Activated naive CD8-positive, alpha-beta T cell treated with anti-CD3 and anti-CD28 coated beads, Interleukin-2, amount 10 ng/mL, durations not matched to agents 7 days and 5 days (primary cell): ENCODE measurements around the gene EPS8. TPM values are rescaled to one million over a fixed set of nuclear protein-coding genes. Genes with fewer than 3 reads are reported as not detected.

Source experiments
- ATAC-seq: fragments of 150-1000 bp; cut with Tn5 transposase; one replicate; pipeline ENCODE4 v1.10.0; 2021; ENCODE audit warnings: low read depth, moderate library complexity
- POLR2A ChIA-PET: fragments of 350-600 bp; sonication (Branson Sonifier 250); formaldehyde crosslinking; loops from one replicate; lab custom pipeline; 2021; ENCODE audit warnings: antibody characterized with exemption; lab: Charles Lee
- DNase-seq: peaks from one replicate; pipeline ENCODE4 v3.0.0; 2021
- H3K27ac Mint-ChIP-seq: one replicate; pipeline ENCODE4 v1.8.0; 2022; ENCODE audit warnings: mild to moderate bottlenecking, mixed read lengths
- H3K27me3 Mint-ChIP-seq: one replicate; pipeline ENCODE4 v1.8.0; 2022; ENCODE audit warnings: mild to moderate bottlenecking, moderate library complexity, mixed read lengths
- H3K36me3 Mint-ChIP-seq: one replicate; pipeline ENCODE4 v1.8.0; 2021; ENCODE audit warnings: mild to moderate bottlenecking, mixed read lengths
- H3K4me1 Mint-ChIP-seq: one replicate; pipeline ENCODE4 v1.8.0; 2021; ENCODE audit warnings: mixed read lengths
- H3K4me3 Mint-ChIP-seq: one replicate; pipeline ENCODE4 v1.8.0; 2022; ENCODE audit warnings: mild to moderate bottlenecking, moderate library complexity, mixed read lengths
- H3K9me3 Mint-ChIP-seq: one replicate; pipeline ENCODE4 v1.8.0; 2021; ENCODE audit warnings: mixed read lengths
- total RNA-seq, 2 experiments: library from RNA; stranded (reverse); gene quantifications; one replicate each; pipeline ENCODE4 v1.2.3, GENCODE V29; 2021

Gene EPS8
- total RNA-seq, 2 experiments from 2014 or later: 1.6 to 3.4 TPM

DNA sequence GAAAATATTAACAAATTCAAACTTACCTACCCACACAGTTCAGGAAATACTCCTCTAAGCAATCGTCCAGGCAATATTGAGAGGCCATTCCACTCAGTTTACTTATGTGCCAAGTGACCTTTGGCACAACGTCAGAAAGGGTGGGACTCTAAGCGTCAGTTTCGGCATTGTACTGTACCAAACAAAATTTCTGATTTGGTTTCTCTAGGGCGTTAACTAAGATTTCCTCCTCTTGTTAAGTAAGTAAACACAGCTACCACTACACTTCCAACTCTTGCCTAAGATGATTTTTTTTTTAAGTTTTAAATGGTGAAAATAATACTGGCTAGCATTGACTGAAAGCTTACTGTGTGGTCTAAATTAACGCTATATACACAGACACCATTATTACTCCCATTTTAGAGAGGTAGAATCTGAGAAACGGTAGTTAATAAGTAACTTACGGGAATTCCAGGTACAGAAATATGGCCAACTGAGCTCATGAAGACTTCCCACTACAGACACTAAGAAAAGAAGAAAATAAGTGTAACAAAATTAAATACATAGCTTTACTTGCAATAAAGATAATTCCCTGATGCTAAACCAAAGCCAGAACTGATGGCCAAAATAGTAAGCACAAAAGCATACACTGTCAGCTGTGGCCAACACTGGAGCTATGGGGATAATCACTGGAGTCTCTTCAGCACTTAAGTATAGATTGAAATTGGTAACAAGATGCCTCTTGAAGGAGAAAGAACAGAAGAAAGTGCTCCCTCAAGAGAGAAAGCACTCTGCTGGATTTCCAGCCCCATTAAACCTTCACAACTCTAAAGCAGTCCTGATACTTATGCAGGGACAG, 76.1 kb downstream of the EPS8 start:
- POLR2A ChIA-PET: no interaction called here

DNA sequence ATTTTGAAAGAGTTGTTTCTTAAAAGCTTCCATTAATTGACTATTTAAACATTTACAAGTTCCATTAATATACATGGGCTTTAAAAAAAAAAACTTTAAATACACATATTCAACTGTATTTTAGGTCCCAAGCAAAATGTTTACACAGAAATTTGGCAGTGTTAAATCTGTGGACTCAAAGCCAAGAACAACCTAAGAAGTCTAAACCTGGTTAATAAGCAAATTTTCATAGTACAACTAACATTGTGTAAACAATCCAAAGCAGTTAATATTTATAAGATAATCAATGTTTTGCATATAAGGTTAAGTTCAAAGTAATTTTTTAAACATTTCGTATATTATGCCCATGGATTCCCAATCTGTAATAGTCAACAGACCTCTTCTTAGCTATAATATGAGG, 77.0 kb downstream of the EPS8 start:
- ATAC-seq (no peak), DNase-seq (no peak)
- H3K27ac Mint-ChIP-seq: no peak overlapping the region
- no peak overlapping the region for H3K4me3 Mint-ChIP-seq
- H3K27me3 Mint-ChIP-seq: peaks cover 10% of the 10 kb centered on the region
- H3K9me3 Mint-ChIP-seq: no peaks in the 10 kb centered on the region
- H3K4me1 Mint-ChIP-seq: peaks cover 7% of the 10 kb centered on the region
- POLR2A ChIA-PET: no interaction called here
- no peaks in the 10 kb centered on the region for H3K36me3 Mint-ChIP-seq

More for the DNA sequence above, 76.1 kb downstream of the EPS8 start:
- Mint-ChIP-seq H3K27me3 (peaks cover 10% of the 10 kb centered on the region), H3K4me1 (peaks cover 7% of the 10 kb centered on the region), H3K36me3 (no peaks in the 10 kb centered on the region), H3K27ac (no peak overlapping the region), H3K9me3 (no peaks in the 10 kb centered on the region), H3K4me3 (no peak overlapping the region)
- no peak for DNase-seq
- ATAC-seq: no peak

DNA sequence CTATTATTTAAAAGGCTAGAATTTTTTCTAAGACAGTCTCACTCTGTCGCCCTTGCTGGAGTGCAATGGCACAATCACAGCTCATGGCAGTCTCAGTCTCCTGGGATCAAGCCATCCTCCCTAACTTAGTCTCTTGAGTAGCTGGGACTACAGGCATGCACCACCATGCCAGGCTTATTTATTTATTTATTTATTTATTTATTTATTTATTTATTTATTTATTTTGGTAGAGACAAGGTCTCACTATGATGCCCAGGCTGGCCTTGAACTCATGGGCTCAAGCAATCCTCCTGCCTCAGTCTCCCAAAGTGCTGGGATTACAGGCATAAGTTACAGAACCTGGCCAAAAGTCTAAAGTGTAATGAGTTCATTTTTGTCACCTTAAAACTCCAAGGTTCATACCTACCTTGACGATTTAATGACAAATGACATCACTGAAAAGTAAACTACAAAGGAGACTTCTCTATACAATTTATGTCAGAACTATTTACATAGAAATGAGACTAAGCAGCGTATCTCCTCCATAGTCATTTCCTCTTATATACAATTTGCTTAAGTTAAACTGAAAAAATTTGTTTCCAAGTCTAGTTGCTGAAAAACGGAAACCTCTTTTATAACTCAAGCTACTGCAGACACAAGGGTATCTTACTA, 78.2 kb downstream of the EPS8 start:
- no peak for ATAC-seq
- DNase-seq: no peak
- Mint-ChIP-seq H3K27ac (no peak overlapping the region), H3K9me3 (no peaks in the 10 kb centered on the region), H3K36me3 (no peaks in the 10 kb centered on the region), H3K27me3 (peaks cover 10% of the 10 kb centered on the region), H3K4me1 (peaks cover 7% of the 10 kb centered on the region), H3K4me3 (no peak overlapping the region)
- POLR2A ChIA-PET: no interaction called here

DNA sequence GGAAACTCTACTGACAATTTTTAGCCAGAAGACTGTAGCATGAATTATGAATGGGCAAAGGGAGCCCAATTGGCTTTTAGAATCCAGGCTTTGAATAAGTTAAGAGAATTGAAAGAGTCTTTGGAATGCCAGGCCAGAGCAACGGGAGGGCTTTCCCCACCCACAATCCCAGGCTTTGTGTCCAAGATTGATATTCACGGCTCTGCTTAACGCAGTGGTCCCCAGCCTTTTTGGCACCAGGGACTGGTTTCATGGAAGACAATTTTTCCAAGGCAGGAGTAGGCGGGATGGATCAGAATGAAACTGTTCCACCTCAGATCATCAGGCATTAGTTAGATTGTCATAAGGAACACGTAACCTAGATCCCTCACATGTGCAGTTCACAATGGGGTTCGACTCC, 79.6 kb downstream of the EPS8 start:
- Mint-ChIP-seq H3K36me3 (no peaks in the 10 kb centered on the region), H3K9me3 (no peaks in the 10 kb centered on the region), H3K4me3 (no peak overlapping the region), H3K4me1 (peaks cover 7% of the 10 kb centered on the region), H3K27ac (no peak overlapping the region), H3K27me3 (peaks cover 6% of the 10 kb centered on the region)
- POLR2A ChIA-PET: no interaction called here
- no peak for DNase-seq
- no peak for ATAC-seq

DNA sequence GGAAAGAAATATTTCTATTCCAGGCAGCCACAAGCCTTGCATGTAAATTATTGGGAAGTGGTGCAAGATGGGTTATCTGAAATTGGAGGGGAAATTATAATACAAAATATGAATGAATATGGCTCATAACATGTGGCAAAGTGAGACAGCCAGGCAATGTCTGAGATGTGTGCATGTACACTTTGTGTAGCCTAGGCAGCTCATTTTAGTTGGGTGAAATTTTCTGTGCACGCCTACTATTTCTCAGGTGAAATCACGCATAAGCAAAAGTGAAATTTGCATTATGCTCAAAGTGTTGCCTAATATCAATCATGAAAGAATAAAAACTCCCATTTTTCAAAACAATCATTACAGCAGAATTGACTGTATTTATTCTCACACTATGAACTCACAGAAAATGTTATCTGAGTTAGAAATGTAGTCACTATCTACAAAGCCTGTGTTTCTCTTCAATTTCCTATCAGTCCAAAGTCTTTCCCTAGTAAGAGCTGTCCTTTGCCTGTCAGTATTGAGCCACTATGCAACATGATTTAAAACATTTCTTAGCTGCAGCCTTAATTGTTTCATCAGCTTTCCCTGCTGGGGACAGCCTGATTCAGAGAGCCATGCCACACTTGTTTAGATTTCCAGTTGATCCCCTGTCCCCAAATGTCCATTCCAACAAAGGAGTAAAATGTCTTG, 80.7 kb downstream of the EPS8 start:
- Mint-ChIP-seq H3K4me1 (peaks cover 7% of the 10 kb centered on the region), H3K36me3 (peaks cover 2% of the 10 kb centered on the region), H3K27ac (no peak overlapping the region), H3K4me3 (no peak overlapping the region), H3K27me3 (peaks cover 6% of the 10 kb centered on the region), H3K9me3 (no peaks in the 10 kb centered on the region)
- no peak for DNase-seq
- POLR2A ChIA-PET: no interaction called here
- ATAC-seq: no peak

DNA sequence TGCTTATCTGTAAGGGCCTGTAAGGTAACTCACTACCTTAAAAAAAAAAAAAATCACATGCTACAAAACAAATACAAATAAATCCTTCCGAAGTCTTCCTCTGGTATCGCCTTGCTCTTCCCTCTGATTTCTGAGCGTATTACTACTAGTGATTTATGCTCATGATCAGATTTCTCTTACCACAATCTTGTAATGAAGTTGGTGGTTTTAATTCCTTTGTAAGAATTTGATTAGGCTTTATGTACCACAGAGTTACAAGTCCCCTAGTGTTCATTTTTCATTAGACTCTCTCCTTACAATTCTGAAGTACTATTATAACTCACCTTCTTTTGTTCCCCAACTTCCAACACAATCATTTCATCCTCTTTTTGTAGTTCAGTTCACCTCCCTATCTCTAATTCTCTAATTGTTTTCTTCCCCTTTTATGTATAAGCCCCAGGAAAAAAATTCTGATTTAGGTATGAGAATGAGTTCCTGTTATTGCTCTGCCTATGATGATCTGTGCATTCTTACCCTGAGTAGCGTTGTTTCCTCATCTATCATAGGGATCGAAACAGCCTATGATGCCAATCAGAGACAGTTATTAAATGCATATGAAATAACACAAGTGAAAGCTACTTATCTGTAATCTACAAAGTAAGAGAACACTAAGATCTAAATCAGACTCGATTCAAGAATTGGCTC, 81.5 kb downstream of the EPS8 start:
- no peak overlapping the region for H3K4me3 Mint-ChIP-seq
- no peaks in the 10 kb centered on the region for H3K9me3 Mint-ChIP-seq
- POLR2A ChIA-PET: no interaction called here
- DNase-seq (no peak), ATAC-seq (no peak)
- H3K27me3 Mint-ChIP-seq: peaks cover 3% of the 10 kb centered on the region
- H3K4me1 Mint-ChIP-seq: peaks cover 7% of the 10 kb centered on the region
- peaks cover 2% of the 10 kb centered on the region for H3K36me3 Mint-ChIP-seq
- no peak overlapping the region for H3K27ac Mint-ChIP-seq

DNA sequence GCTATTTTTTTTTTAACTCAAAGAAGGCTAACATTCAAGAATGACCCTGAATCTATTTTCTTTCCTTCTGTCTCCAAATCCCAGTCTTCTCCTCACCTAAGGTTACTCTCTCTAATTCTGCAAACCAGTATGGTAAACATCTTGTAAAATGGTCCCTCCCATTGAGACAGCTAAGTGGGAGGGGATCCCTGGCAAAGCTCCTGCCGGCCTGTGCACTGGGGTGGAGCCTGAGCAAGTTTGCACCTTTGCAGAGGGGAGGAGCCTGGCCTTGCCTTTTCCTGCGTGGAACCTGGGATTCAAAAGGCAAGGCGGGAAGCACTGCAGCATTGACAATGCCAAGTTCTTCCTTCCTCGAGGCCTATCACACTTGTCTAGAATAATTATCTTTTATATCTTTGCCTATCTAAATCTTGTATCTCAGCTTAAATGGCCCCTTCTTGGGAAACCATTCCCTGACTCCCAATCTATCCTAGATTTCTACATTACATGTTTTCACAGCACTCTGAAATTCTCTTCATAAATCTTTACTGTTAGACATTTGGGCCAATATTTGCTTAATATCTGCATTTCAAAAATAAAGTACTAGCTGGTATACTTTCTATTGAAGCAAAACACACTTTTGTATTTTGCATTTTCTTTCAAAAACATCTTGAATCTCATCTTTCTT, 83.0 kb downstream of the EPS8 start:
- no peak for DNase-seq
- Mint-ChIP-seq H3K27ac (no peak overlapping the region), H3K27me3 (peaks cover 3% of the 10 kb centered on the region), H3K9me3 (no peaks in the 10 kb centered on the region), H3K36me3 (peaks cover 2% of the 10 kb centered on the region), H3K4me1 (peaks cover 16% of the 10 kb centered on the region), H3K4me3 (no peak overlapping the region)
- POLR2A ChIA-PET: no interaction called here
- no peak for ATAC-seq

DNA sequence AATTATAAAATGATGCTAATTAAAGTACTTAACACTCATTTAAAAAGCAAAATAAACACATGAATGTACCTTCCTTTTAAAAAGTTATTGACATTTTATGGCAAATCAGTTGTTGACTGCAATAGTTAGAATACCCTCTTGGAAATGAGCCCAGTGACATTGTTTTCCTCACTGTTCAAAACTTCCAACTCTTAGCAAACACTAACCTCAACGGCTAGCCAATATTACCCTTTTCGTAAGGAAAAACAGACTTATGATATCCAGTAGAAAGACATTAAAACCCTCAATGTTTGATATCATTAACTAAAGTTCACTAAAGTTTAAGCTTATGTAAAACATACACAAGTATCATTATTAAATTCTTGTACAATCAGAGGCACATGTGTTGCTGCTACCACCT, 83.6 kb downstream of the EPS8 start:
- no peak for ATAC-seq
- DNase-seq: no peak
- POLR2A ChIA-PET: no interaction called here
- Mint-ChIP-seq H3K4me1 (peaks cover 19% of the 10 kb centered on the region), H3K9me3 (no peaks in the 10 kb centered on the region), H3K36me3 (peaks cover 2% of the 10 kb centered on the region), H3K27me3 (peaks cover 3% of the 10 kb centered on the region), H3K27ac (no peak overlapping the region), H3K4me3 (no peak overlapping the region)

DNA sequence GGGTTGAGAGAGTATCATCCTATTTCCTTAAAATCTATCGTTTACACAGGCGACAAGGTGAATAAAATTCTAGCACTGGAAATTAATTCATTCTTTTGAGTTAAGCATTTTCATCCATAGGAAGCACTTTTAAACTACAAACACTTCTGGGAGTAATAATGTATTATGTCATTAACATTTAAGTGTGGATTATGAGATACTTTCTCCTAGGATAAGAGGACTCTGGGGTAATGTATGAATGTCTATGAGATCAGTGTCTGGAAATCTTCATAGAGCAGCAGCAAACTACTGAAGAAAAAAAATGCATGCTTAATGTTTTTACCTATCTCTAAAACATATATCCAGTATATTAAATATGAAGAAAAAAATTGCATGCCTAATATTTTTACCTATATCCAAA, 86.9 kb downstream of the EPS8 start:
- DNase-seq: no peak
- no peak for ATAC-seq
- POLR2A ChIA-PET: no interaction called here
- H3K4me3 Mint-ChIP-seq: no peak overlapping the region
- no peak overlapping the region for H3K27ac Mint-ChIP-seq
- H3K4me1 Mint-ChIP-seq: peaks cover 27% of the 10 kb centered on the region
- peaks cover 2% of the 10 kb centered on the region for H3K9me3 Mint-ChIP-seq
- peaks cover 7% of the 10 kb centered on the region for H3K36me3 Mint-ChIP-seq
- H3K27me3 Mint-ChIP-seq: no peaks in the 10 kb centered on the region

DNA sequence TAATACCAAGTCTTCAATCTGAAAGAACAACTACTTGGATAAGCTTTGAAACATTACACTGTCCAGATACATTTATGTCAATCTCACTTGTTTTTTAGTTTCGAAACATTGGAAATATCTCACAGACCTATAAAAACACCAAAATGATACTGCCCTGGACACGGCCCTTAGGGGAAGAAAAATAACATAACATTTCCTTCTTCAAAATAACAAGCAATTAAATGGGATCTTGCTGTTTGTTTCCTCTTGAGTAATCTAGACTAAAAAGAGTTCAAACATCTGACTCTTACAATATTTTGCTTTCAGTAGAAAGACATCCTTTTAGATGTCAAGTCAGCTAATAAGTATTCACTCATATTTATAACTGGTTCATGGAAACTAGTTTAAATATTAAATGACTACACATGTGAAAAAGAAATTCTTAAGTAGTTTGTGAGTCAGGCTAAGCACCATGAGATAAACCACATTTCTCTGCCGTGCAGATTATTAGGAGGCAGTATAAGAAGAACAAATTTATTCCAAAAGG, 87.5 kb downstream of the EPS8 start:
- H3K27me3 Mint-ChIP-seq: no peaks in the 10 kb centered on the region
- DNase-seq: no peak
- no peak overlapping the region for H3K27ac Mint-ChIP-seq
- no peak for ATAC-seq
- H3K4me1 Mint-ChIP-seq: peaks cover 27% of the 10 kb centered on the region
- POLR2A ChIA-PET: no interaction called here
- no peak overlapping the region for H3K4me3 Mint-ChIP-seq
- H3K36me3 Mint-ChIP-seq: peaks cover 7% of the 10 kb centered on the region
- peaks cover 2% of the 10 kb centered on the region for H3K9me3 Mint-ChIP-seq

DNA sequence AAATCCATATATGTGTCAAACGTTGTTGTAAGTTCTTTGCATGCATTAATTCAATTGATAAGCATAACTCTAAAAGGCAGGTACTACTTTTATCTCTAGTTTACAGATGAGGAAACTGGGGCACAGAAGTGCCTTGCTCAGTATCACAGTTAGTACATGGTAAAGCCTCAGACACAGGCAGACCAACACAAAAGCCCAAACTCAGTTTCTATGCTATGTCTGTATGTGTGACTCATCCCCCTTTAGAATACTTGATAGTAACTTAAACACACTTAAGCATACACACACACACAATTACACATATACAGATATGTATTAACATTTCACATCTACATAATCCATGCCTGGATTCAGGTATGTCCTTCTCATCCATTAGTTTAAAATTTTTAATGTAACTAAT, 88.0 kb downstream of the EPS8 start:
- H3K4me3 Mint-ChIP-seq: no peak overlapping the region
- H3K27me3 Mint-ChIP-seq: no peaks in the 10 kb centered on the region
- H3K9me3 Mint-ChIP-seq: peaks cover 2% of the 10 kb centered on the region
- peak; percentile 55 for ATAC-seq
- peak overlapping the region; percentile 11 for H3K27ac Mint-ChIP-seq
- no peak for DNase-seq
- POLR2A ChIA-PET: no interaction called here
- peaks cover 7% of the 10 kb centered on the region for H3K36me3 Mint-ChIP-seq
- H3K4me1 Mint-ChIP-seq: peaks cover 27% of the 10 kb centered on the region

DNA sequence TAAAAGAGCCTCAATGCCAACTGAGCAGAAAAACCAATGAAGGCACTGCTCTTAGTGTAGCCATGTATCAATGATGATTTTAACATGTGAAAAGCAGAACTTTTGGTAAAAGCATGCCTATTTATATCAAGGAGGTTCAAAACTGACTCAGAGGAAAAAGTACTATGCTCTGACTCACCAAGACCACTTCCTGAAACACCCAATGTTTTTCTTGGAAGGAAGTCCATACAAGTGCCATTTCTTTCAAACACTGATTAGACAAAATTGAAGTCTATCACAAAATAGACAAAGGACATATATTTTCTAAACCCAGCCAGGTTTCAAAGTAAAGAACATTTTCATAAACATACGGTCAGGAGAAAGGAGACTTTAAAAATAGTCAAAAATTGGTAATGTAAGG, 88.6 kb downstream of the EPS8 start:
- H3K27ac Mint-ChIP-seq: peak overlapping the region; percentile 83
- no peak for DNase-seq
- POLR2A ChIA-PET: no interaction called here
- peak; percentile 87 for ATAC-seq
- peaks cover 27% of the 10 kb centered on the region for H3K4me1 Mint-ChIP-seq
- peaks cover under 1% of the 10 kb centered on the region for H3K27me3 Mint-ChIP-seq
- H3K36me3 Mint-ChIP-seq: peaks cover 7% of the 10 kb centered on the region
- peak overlapping the region; percentile 69 for H3K4me3 Mint-ChIP-seq
- peaks cover 2% of the 10 kb centered on the region for H3K9me3 Mint-ChIP-seq

DNA sequence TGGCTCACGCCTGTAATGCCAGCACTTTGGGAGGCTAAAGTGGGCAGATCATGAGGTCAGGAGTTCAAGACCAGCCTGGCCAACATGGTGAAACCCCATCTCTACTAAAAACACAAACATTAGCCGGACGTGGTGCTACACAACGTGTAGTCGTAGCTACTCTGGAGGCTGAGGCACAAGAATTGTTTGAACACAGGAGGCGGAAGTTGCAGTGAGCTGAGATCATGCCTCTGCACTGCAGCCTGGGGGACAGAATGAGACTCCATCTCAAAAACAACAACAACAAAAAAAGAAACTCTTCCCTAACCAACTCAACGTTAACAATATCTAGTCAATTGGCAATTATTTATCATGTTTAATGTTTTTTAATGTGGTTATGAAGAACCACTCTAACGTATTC, 89.3 kb downstream of the EPS8 start:
- DNase-seq: no peak
- ATAC-seq: no peak
- Mint-ChIP-seq H3K4me1 (peaks cover 27% of the 10 kb centered on the region), H3K27me3 (peaks cover 3% of the 10 kb centered on the region), H3K4me3 (peak overlapping the region; percentile 42), H3K27ac (peak overlapping the region; percentile 55), H3K9me3 (peaks cover 2% of the 10 kb centered on the region), H3K36me3 (peaks cover 7% of the 10 kb centered on the region)
- POLR2A ChIA-PET: no interaction called here
